OCI-M2 (cell line): ENCODE results near the gene RNF224.

ENCODE experiments used
- DNase-seq: peaks from one replicate; lab custom pipeline; 2025; ENCODE audit not compliant: unreplicated experiment; lab: John Stamatoyannopoulos, UW

Gene RNF224

GRCh38 chr9:137225699-137226331, 1.5 kb upstream of the RNF224 start:
- DNase-seq: no peak

DNA sequence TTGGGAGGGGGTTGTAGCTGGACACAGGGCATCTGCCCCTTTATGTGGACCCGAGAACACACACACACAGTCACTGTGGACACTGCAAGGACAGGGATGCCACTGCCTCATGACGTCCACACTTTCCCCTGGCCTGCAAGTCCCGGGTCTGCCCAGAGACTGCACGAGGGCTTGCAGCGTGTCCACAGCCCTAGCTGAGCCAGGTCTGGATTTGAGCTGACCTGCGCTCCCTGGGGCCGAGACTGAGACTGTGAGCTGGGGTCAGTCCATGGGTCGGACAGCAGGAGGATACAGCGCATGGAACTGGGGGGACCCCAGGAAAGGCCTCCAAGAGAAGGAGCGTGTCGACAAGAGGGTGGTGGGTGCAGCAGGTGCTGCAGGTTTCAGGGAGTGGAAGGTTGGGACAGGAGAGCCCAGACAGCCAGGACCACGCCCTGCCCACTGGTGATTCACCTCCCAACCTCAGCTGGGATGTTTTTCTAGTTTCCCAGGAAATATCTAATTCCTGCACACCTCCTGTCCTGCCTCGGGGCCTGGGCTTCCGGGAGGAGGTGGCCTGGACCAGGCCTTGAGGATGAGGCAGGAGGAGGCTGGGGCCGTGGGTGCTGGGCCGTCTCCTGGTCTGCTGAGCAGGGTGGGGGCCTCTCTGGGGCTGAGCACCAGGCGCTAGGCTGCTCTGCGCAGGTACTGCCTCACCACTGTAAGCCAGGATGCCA, 806 bp upstream of the RNF224 start:
- DNase-seq: no peak

GRCh38 chr9:137227853-137228505, 677 bp downstream of the RNF224 start:
- DNase-seq: no peak

GRCh38 chr9:137228506-137228967, 1.2 kb downstream of the RNF224 start:
- DNase-seq: no peak

- DNase-seq: no peak
Measured at GRCh38 chr9:137228968-137229896, 1.9 kb downstream of the RNF224 start.

- DNase-seq: no peak
Measured at GRCh38 chr9:137229903-137230704, 2.8 kb downstream of the RNF224 start.

DNA sequence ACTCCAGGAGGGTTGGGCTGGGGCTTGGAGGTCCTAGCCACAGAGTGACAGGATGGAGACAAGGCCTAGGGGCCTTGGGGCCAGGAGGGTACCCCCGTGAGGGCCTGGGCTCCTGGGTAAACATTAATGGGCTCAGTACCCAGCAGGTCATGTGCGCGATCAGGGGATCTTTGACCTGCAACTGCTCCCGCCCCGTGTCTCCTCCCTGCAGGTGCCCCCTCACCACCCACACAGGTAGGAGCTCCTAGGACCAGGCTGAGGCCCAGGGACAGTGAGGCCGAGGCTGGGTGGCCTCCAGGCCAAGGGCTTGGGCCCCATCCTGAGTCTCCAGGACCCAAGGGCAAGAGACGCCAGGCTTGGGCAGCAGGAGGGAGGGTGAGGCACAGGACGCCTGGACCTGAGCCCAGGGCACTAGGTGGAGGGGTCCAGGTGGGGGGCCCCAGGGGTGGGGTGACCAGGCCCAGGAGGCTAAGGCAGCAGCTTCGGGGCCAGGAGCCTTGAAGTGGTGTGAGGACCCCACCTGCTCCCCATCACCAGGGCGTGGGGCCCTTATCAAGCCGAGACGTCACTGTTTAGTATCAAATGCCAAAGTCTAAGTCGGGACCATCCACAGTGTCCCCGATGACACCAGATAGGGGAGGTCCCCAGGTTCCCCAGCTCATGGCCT, 3.5 kb downstream of the RNF224 start, which contains the start of gene SLC34A3:
Gene SLC34A3, plus strand, starts transcription at position 197 of the 667 bp plus-strand sequence. CDS start 802 bp downstream, outside the sequence.
- no peak for DNase-seq

DNA sequence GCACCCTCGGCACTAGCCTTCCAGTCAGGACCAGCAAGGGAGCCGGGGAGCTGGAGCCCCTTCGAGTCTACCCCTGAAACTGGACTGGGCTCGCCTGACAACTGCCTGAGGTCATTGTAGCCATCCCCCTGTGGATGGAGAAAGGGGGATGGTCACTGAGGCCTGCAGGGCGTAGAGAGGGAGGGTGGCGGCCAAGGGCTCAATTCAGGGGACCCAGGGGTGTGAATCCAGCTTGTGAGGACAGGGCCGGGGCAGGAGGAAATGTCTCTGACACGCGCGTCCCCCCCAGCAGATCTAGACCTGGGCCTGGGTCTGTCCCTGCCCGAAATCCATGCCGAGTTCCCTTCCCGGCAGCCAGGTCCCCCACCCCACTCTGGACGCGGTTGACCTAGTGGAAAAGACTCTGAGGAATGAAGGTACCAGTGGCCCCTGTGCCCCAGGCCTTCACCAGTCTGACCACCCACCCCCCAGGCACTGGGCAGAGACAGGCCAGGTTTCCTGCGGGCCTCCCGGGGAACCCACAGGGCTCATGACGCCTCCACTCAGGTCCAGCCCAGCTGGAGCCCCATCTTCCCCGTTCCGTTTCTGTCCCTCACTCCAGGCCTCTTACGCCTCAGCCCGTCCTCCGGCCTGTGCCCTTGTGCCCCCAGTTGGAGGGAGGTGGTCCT, 4.2 kb downstream of the RNF224 start:
- no peak for DNase-seq

DNA sequence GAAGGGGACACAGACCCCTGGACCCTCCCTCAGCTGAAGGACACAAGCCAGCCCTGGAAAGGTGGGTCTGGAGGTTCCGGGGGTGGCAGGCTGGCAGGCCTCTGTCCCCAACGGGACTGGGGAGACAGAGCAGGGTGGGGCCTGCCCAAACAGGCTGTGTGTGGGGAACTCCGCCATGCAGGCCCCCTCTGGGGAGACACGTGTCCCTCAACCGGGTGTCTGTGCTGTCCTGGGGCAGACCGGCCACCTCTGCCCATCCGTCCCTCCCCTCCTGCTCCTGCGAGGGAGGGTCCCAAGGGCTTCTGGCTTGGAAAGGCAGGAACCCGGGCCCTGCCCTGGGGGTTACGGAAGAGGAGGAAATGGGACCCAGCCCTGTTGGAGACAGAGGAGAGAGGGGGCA, 4.8 kb downstream of the RNF224 start:
- no peak for DNase-seq

GRCh38 chr9:137232510-137232909, 5.2 kb downstream of the RNF224 start:
- no peak for DNase-seq

DNA sequence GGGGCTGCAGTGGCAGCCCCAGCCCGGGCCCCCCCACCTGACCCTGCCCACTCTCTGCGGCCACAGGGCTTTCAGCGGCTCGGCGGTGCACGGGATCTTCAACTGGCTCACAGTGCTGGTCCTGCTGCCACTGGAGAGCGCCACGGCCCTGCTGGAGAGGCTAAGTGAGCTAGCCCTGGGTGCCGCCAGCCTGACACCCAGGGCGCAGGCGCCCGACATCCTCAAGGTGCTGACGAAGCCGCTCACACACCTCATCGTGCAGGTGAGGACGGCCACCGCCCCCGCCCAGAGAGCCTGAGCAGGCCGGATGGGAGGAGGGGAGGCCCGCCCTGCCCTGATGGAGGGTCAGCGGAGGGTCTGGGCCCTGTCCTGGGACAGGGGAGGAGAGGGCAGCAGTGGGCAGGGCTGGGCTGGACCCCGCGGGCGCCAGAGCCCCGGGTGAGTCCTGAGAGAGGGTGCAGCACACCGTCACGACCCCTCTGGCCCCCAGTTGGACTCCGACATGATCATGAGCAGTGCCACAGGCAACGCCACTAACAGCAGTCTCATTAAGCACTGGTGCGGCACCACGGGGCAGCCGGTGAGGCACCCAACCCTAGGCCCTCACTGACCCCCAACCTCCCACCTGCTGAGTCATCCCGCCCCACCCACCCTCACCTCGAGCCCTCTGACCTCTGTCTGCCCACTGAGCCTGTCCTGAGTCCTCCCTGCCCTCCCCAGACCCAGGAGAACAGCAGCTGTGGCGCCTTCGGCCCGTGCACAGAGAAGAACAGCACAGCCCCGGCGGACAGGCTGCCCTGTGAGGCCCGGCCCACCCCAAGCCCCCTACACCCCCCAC, 6.1 kb downstream of the RNF224 start:
- no peak for DNase-seq

- DNase-seq: no peak
Measured at GRCh38 chr9:137234055-137234697, 6.9 kb downstream of the RNF224 start.

- DNase-seq: no peak
Measured at GRCh38 chr9:137234758-137235423, 7.6 kb downstream of the RNF224 start.

- no peak for DNase-seq
Measured at GRCh38 chr9:137235424-137236237, 8.3 kb downstream of the RNF224 start.

DNA sequence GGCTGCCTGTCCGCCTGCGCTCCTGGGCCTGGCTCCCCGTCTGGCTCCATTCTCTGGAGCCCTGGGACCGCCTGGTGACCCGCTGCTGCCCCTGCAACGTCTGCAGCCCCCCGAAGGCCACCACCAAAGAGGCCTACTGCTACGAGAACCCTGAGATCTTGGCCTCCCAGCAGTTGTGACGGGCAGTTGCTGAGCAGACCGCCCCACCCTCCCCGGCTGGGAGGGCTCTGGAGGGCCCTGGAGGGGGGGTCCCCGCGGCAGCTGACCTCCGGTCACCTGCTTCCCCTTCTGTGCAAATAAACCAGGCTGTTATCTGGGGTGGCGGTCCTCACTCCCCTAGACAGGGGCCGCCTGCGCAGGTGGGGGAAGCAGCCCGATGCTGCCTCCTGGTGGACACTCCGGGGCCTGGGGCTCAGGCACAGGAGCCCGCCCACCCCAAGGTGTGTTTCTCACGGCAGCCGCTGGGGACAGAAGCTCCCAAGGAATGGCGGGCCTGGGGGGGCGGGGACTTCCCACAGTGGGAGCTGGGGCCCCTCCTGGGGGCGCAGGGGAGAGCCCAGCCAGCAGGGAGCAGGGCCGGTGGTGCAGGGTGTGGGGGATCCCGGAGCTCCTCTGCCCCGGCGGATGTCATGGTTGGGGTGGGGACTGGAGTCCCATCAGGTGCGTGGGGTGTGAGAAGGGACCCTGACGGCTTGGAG, 9.1 kb downstream of the RNF224 start:
- peak; percentile 31 for DNase-seq
